COLO829 (cell line): ENCODE results near the gene JMJD1C.

Source experiments
- DNase-seq: peaks from one replicate; pipeline ENCODE4 v3.0.0; 2012; ENCODE audit warnings: low spot score

Gene JMJD1C

DNA sequence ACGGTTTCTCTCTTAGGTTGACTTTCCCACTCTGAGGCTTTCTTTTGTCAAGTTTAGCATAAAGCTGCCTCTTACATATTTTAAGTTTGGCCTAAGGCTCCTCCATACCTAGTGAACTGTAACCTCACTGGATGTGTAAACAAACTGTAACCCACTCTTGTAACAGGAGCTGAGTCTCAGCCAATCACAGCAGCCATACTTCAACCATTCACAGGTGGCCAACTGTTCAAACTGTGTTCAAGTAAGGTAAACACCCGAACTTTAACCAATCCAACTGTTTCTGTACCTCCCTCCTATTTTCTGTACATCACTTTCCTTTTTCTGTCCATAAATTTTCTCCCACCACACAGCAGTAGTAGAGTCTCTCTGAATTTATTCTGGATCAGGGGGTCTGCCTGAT, 340.3 kb downstream of the JMJD1C start:
- no peak for DNase-seq

DNA sequence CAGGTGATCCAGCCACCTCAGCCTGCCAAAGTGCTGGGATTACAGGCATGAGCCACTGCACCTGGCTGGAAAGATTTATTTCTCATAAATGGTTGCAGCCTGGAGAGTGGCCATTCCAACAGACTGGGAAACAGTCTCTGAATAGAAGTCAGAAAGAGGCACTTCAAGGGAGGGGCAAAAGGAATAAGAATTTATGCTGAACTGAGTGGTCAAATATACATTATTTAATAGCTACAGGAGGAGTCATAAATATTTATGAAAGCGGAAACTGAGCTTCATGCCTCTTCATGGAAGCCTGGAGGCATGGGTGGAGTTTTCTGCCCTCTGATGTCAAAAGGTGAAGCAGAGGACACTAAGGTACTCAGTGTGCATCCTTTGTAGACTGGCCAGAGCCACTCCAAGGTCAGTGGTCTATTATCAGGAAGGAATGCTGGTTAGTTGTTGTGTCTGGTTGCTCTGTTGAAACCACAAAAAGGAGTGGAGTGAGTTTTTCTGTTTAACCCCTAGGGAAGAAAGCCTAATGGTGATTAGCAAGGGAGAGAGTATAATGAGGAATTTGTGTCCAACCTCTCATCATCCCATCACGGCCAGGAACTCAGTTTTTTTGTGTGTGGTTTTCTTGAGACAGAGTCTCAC, 341.9 kb downstream of the JMJD1C start:
- DNase-seq: no peak

DNA sequence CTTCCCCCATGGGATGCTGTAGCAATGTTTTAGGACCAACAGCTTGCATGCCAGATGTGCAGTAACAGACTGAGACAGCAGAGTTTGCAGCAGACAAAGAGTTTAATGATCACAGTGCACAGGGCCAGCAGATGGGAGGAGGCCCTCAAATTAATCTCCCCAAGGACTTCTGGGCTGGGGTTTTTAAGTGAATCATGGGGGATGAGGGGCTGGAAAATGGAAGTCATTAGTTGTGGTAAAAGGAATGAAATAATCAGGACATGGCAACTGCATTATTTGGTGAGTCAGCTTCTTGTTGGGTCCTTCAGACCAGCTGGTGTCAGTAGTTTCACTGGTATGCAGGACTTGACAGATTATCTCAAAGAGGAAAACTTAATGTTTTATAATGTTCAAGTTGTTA, 345.2 kb downstream of the JMJD1C start:
- no peak for DNase-seq

DNA sequence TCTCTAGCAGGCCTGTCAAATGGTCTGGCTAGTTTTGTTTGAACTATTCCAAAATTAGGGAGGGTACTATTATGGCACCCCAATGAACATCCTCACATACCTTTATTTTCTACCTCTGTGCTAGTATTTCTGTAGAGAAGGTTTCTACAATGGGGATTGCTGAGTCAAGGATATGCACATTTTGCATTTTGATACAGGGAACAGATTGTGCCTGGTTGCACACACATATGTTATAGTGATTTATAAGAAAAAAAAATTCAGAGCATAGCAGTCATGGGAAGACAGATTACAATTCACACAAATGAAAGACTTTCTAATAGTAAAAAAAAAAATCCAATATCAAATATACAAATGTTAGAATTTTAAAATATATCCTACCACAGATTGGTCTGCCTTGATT, 346.7 kb downstream of the JMJD1C start:
- no peak for DNase-seq
